ENCODE results near the gene TBR1.

TBR1 gene

GRCh38 chr2:161434118-161434517, 18.0 kb downstream of the TBR1 start:
- no peak for DNase-seq (ENCODE audit: extremely low spot score)
- POLR2A ChIA-PET: no interaction called here
- CTCF ChIA-PET: no interaction called here
- TF ChIP-seq CTCF (IDR thresholded peaks at IDR 0.05; ENCODE audit: control extremely low read depth, extremely low read depth, low read depth, missing control alignments): no peak

GRCh38 chr2:161436411-161436810, 20.3 kb downstream of the TBR1 start:
- no peak for TF ChIP-seq CTCF (IDR thresholded peaks at IDR 0.05; ENCODE audit: control extremely low read depth, extremely low read depth, low read depth, missing control alignments)
- no peak for DNase-seq (ENCODE audit: extremely low spot score)
- CTCF ChIA-PET: interaction anchor here (1.5 kb wide), 1 partner anchor 11 kb away, joined by 4 read pairs; no protein-coding TSS in a partner anchor
- POLR2A ChIA-PET: no interaction called here

- CTCF ChIA-PET: no interaction called here
- POLR2A ChIA-PET: no interaction called here
- TF ChIP-seq CTCF (IDR thresholded peaks at IDR 0.05; ENCODE audit: control extremely low read depth, extremely low read depth, low read depth, missing control alignments): no peak
- no peak for DNase-seq (ENCODE audit: extremely low spot score)
Measured at GRCh38 chr2:161438598-161438997, 22.5 kb downstream of the TBR1 start.

GRCh38 chr2:161445097-161445496, 29.0 kb downstream of the TBR1 start:
- no peak for TF ChIP-seq CTCF (IDR thresholded peaks at IDR 0.05; ENCODE audit: control extremely low read depth, extremely low read depth, low read depth, missing control alignments)
- no peak for DNase-seq (ENCODE audit: extremely low spot score)
- ChIA-PET POLR2A (no interaction called here), CTCF (no interaction called here)

- ChIA-PET CTCF (no interaction called here), POLR2A (no interaction called here)
- DNase-seq (ENCODE audit: extremely low spot score): no peak
- no peak for TF ChIP-seq CTCF (IDR thresholded peaks at IDR 0.05; ENCODE audit: control extremely low read depth, extremely low read depth, low read depth, missing control alignments)
Measured at GRCh38 chr2:161448431-161448830, 32.3 kb downstream of the TBR1 start.

- TF ChIP-seq CTCF (IDR thresholded peaks at IDR 0.05; ENCODE audit: control extremely low read depth, extremely low read depth, low read depth, missing control alignments): no peak
- POLR2A ChIA-PET: no interaction called here
- CTCF ChIA-PET: no interaction called here
- no peak for DNase-seq (ENCODE audit: extremely low spot score)
Measured at GRCh38 chr2:161471631-161472030, 55.5 kb downstream of the TBR1 start.

GRCh38 chr2:161474920-161475319, 58.8 kb downstream of the TBR1 start:
- TF ChIP-seq CTCF (IDR thresholded peaks at IDR 0.05; ENCODE audit: control extremely low read depth, extremely low read depth, low read depth, missing control alignments): no peak
- ChIA-PET CTCF (no interaction called here), POLR2A (no interaction called here)
- DNase-seq (ENCODE audit: extremely low spot score): no peak

Data from GM10248 (cell line).